WTC11 (cell line): ENCODE measurements around the gene GPX4. TPM values are rescaled to one million over a fixed set of nuclear protein-coding genes. Genes with fewer than 3 reads are reported as not detected.

ENCODE experiments used
- ATAC-seq: fragments of 200-7000 bp; cut with Tn5 transposase; 2 replicates; pipeline ENCODE4 v1.10.0; 2021; ENCODE audit warnings: mild to moderate bottlenecking, moderate library complexity
- CTCF ChIA-PET: fragments of 300-600 bp; sonication (Branson Sonifier 250); formaldehyde crosslinking; loops from one replicate; lab custom pipeline; 2021; ENCODE audit warnings: antibody characterized with exemption; lab: Charles Lee
- POLR2A ChIA-PET: fragments of 350-600 bp; sonication (Branson Sonifier 250); formaldehyde crosslinking; loops from one replicate; lab custom pipeline; 2021; ENCODE audit warnings: antibody characterized with exemption; lab: Charles Lee
- DNase-seq: peaks from one replicate; pipeline ENCODE4 v3.0.0; 2021; ENCODE audit warnings: low spot score
- H3K27ac Mint-ChIP-seq: 2 replicates; pipeline ENCODE4 v1.8.0; 2021; ENCODE audit warnings: mixed read lengths
- H3K27me3 Mint-ChIP-seq: 2 replicates; pipeline ENCODE4 v1.8.0; 2021; ENCODE audit warnings: low read depth, mild to moderate bottlenecking, moderate library complexity, mixed read lengths
- H3K36me3 Mint-ChIP-seq: 2 replicates; pipeline ENCODE4 v1.8.0; 2021; ENCODE audit warnings: mixed read lengths
- H3K4me1 Mint-ChIP-seq: 2 replicates; pipeline ENCODE4 v1.8.0; 2022; ENCODE audit warnings: mixed read lengths
- H3K4me3 Mint-ChIP-seq: 2 replicates; pipeline ENCODE4 v1.8.0; 2021; ENCODE audit warnings: mild to moderate bottlenecking, moderate library complexity, mixed read lengths
- H3K9me3 Mint-ChIP-seq: 2 replicates; pipeline ENCODE4 v1.8.0; 2021; ENCODE audit warnings: mixed read lengths
- ATF1 ChIP-seq: sonication (generic); formaldehyde crosslinking; IDR thresholded peaks from 2 replicates; pipeline ENCODE4 v1.8.1; 2023; ENCODE audit warnings: mild to moderate bottlenecking, moderate library complexity, missing genetic modification reagents
- ATF6 ChIP-seq: sonication (generic); formaldehyde crosslinking; IDR thresholded peaks from 2 replicates; pipeline ENCODE4 v1.8.1; 2023; ENCODE audit warnings: mild to moderate bottlenecking, missing genetic modification reagents
- CTCF ChIP-seq: fragments of 200-600 bp; IDR thresholded peaks from 2 replicates; pipeline ENCODE4 v1.8.0; 2022; ENCODE audit warnings: antibody characterized with exemption
- E2F4 ChIP-seq: sonication (generic); formaldehyde crosslinking; IDR thresholded peaks from 2 replicates; pipeline ENCODE4 v1.8.1; 2022; ENCODE audit warnings: low read depth, mild to moderate bottlenecking, moderate library complexity, missing genetic modification reagents, borderline replicate concordance
- ERG ChIP-seq: fragments of 250-450 bp; sonication (Bioruptor Pico); IDR thresholded peaks from 2 replicates; pipeline ENCODE4 v1.8.0; 2021; ENCODE audit warnings: mild to moderate bottlenecking
- ESRRA ChIP-seq: sonication (generic); formaldehyde crosslinking; IDR thresholded peaks from 2 replicates; pipeline ENCODE4 v1.8.1; 2022; ENCODE audit warnings: mild to moderate bottlenecking, missing genetic modification reagents, borderline replicate concordance
- FOXP1 ChIP-seq: sonication (generic); formaldehyde crosslinking; IDR thresholded peaks from 2 replicates; pipeline ENCODE4 v1.8.0; 2022; ENCODE audit warnings: missing genetic modification reagents, mild to moderate bottlenecking, moderate library complexity, borderline replicate concordance
- FOXP4 ChIP-seq: sonication (generic); formaldehyde crosslinking; IDR thresholded peaks from 2 replicates; pipeline ENCODE4 v1.8.0; 2022; ENCODE audit warnings: mild to moderate bottlenecking, missing genetic modification reagents
- IRF1 ChIP-seq: sonication (generic); formaldehyde crosslinking; IDR thresholded peaks from 2 replicates; pipeline ENCODE4 v1.8.0; 2023; ENCODE audit warnings: missing genetic modification reagents
- IRF2 ChIP-seq: sonication (generic); formaldehyde crosslinking; IDR thresholded peaks from 2 replicates; pipeline ENCODE4 v1.8.0; 2022; ENCODE audit warnings: low read depth, missing genetic modification reagents, borderline replicate concordance
- MXD4 ChIP-seq: fragments of 250-450 bp; sonication (Bioruptor Pico); IDR thresholded peaks from 2 replicates; pipeline ENCODE4 v1.8.0; 2021; ENCODE audit warnings: mild to moderate bottlenecking, moderate library complexity, borderline replicate concordance
- NFE2L1 ChIP-seq: sonication (generic); formaldehyde crosslinking; IDR thresholded peaks from 2 replicates; pipeline ENCODE4 v1.8.1; 2023; ENCODE audit warnings: missing genetic modification reagents
- PREB ChIP-seq: sonication (generic); formaldehyde crosslinking; IDR thresholded peaks from 2 replicates; pipeline ENCODE4 v1.8.1; 2022; ENCODE audit warnings: mild to moderate bottlenecking, missing genetic modification reagents, moderate library complexity, borderline replicate concordance
- SOX15 ChIP-seq: fragments of 250-450 bp; sonication (Bioruptor Pico); IDR thresholded peaks from 2 replicates; pipeline ENCODE4 v1.9.0; 2021; ENCODE audit warnings: mild to moderate bottlenecking
- SP1 ChIP-seq: sonication (generic); formaldehyde crosslinking; conservative IDR thresholded peaks from 2 replicates; pipeline ENCODE4 v1.8.1; 2022; ENCODE audit warnings: missing genetic modification reagents
- TEAD4 ChIP-seq: sonication (generic); formaldehyde crosslinking; IDR thresholded peaks from 2 replicates; pipeline ENCODE4 v1.8.0; 2022; ENCODE audit warnings: mild to moderate bottlenecking, missing genetic modification reagents
- ZMAT4 ChIP-seq: fragments of 250-450 bp; sonication (Bioruptor Pico); IDR thresholded peaks from 2 replicates; pipeline ENCODE4 v1.9.0; 2021; ENCODE audit warnings: mild to moderate bottlenecking
- ZNF121 ChIP-seq: sonication (generic); formaldehyde crosslinking; IDR thresholded peaks from 2 replicates; pipeline ENCODE4 v1.8.0; 2023; ENCODE audit warnings: missing genetic modification reagents
- ZNF138 ChIP-seq: sonication (generic); formaldehyde crosslinking; conservative IDR thresholded peaks from 2 replicates; pipeline ENCODE4 v1.8.1; 2022; ENCODE audit warnings: mild to moderate bottlenecking, moderate library complexity, missing genetic modification reagents
- ZNF232 ChIP-seq: sonication (generic); formaldehyde crosslinking; IDR thresholded peaks from 2 replicates; pipeline ENCODE4 v1.8.0; 2022; ENCODE audit warnings: mild to moderate bottlenecking, missing genetic modification reagents
- ZNF416 ChIP-seq: fragments of 250-450 bp; sonication (Bioruptor Pico); IDR thresholded peaks from 2 replicates; pipeline ENCODE4 v1.9.0; 2021; ENCODE audit warnings: mild to moderate bottlenecking, inconsistent platforms
- total RNA-seq: library from RNA; stranded (reverse); gene quantifications from 3 replicates; pipeline ENCODE4 v1.2.3, GENCODE V29; 2021

Gene GPX4
- total RNA-seq, 1 experiment from 2014 or later: 363 TPM

GRCh38 chr19:1141944-1142343 is 38.1 kb downstream of the GPX4 start:
- peaks cover 27% of the 10 kb centered on the region for H3K36me3 Mint-ChIP-seq

GRCh38 chr19:1143828-1144399 is 40.1 kb downstream of the GPX4 start:
- TF ChIP-seq ZMAT4 (CRISPR knock-in tag): no peak
- TF ChIP-seq FOXP1 (CRISPR knock-in tag): 0 out of 2 replicates have a peak, but pooled peaks have one; percentile 33
- TF ChIP-seq MXD4 (CRISPR knock-in tag): no peak
- Mint-ChIP-seq H3K9me3 (peaks cover 5% of the 10 kb centered on the region), H3K4me1 (peaks cover 10% of the 10 kb centered on the region), H3K27me3 (no peaks in the 10 kb centered on the region), H3K27ac (no peak overlapping the region), H3K4me3 (no peak overlapping the region), H3K36me3 (peaks cover 27% of the 10 kb centered on the region)
- ATAC-seq: no peak
- DNase-seq: peak; percentile 9
- POLR2A ChIA-PET: no interaction called here
- CTCF ChIA-PET: no interaction called here

More at GRCh38 chr19:1141944-1142343, 38.1 kb downstream of the GPX4 start:
- Mint-ChIP-seq H3K9me3 (peaks cover 5% of the 10 kb centered on the region), H3K27ac (no peak overlapping the region), H3K27me3 (no peaks in the 10 kb centered on the region), H3K4me3 (no peak overlapping the region), H3K4me1 (peaks cover 7% of the 10 kb centered on the region)
- DNase-seq: no peak
- TF ChIP-seq ZNF416 (CRISPR knock-in tag) (no peak), IRF1 (no peak), SOX15 (CRISPR knock-in tag) (no peak), ZNF232 (CRISPR knock-in tag) (no peak), NFE2L1 (no peak), IRF2 (CRISPR knock-in tag) (no peak), ERG (CRISPR knock-in tag) (no peak), ATF1 (CRISPR knock-in tag) (no peak), SP1 (no peak), ATF6 (CRISPR knock-in tag) (no peak), E2F4 (CRISPR knock-in tag) (no peak), TEAD4 (CRISPR knock-in tag) (no peak)
- ChIA-PET POLR2A (no interaction called here), CTCF (no interaction called here)
- no peak for ATAC-seq

- ATAC-seq: no peak
- H3K27me3 Mint-ChIP-seq: no peaks in the 10 kb centered on the region
- H3K4me1 Mint-ChIP-seq: peaks cover 10% of the 10 kb centered on the region
- peaks cover 5% of the 10 kb centered on the region for H3K9me3 Mint-ChIP-seq
- CTCF ChIA-PET: no interaction called here
- peaks cover 26% of the 10 kb centered on the region for H3K36me3 Mint-ChIP-seq
- H3K4me3 Mint-ChIP-seq: no peak overlapping the region
- DNase-seq: no peak
- POLR2A ChIA-PET: no interaction called here
- peak overlapping the region; percentile 42 for H3K27ac Mint-ChIP-seq
- TF ChIP-seq ZNF138 (CRISPR knock-in tag) (no peak), CTCF (no peak), ZNF121 (CRISPR knock-in tag) (no peak), PREB (CRISPR knock-in tag) (no peak), ESRRA (CRISPR knock-in tag) (no peak), FOXP4 (no peak), ERG (CRISPR knock-in tag) (no peak)
Observed at GRCh38 chr19:1144741-1145140, 40.9 kb downstream of the GPX4 start.
